ENCODE measurements around the gene GMPR.

The GMPR gene

GRCh38 chr6:16326971-16327776 is 88.8 kb downstream of the GMPR start:
- no peak overlapping the region for H3K4me3 ChIP-seq (ENCODE audit: insufficient read depth, low read length, poor library complexity, severe bottlenecking)
- H3K9me3 ChIP-seq (ENCODE audit: insufficient read depth, low read length), result no peaks in the 10 kb centered on the region
- H2AFZ ChIP-seq (ENCODE audit: low read depth, low read length, severe bottlenecking), result no peak overlapping the region
- no peaks in the 10 kb centered on the region for H4K20me1 ChIP-seq (ENCODE audit: low read depth, low read length)
- no peaks in the 10 kb centered on the region for H3K79me2 ChIP-seq (ENCODE audit: insufficient read depth, low read length)
- H3K36me3 ChIP-seq (ENCODE audit: low read length), result no peaks in the 10 kb centered on the region
- no peaks in the 10 kb centered on the region for H3K27me3 ChIP-seq (ENCODE audit: low read length)
- no peak overlapping the region for H3K9ac ChIP-seq (ENCODE audit: low read length)
- H3K27ac ChIP-seq (ENCODE audit: low read depth, low read length), result no peak overlapping the region
- no peaks in the 10 kb centered on the region for H3K9me2 ChIP-seq (replicated peaks; ENCODE audit: insufficient read depth, low read length)
- H3F3A ChIP-seq (ENCODE audit: insufficient read depth), result no peaks in the 10 kb centered on the region
- no peak overlapping the region for H3K4me2 ChIP-seq (ENCODE audit: low read depth, low read length, poor library complexity, severe bottlenecking)
- no peak for TF ChIP-seq CTCF (IDR thresholded peaks at IDR 0.05; ENCODE audit: insufficient read depth, low read length, poor library complexity, severe bottlenecking)
- no peak for TF ChIP-seq EZH2phosphoT487 (conservative IDR thresholded peaks at IDR 0.05; ENCODE audit: low read length)

- Histone ChIP-seq H3F3A (ENCODE audit: insufficient read depth) (no peaks in the 10 kb centered on the region), H3K9me3 (ENCODE audit: insufficient read depth, low read length) (no peaks in the 10 kb centered on the region), H3K79me2 (ENCODE audit: insufficient read depth, low read length) (no peaks in the 10 kb centered on the region), H3K4me2 (ENCODE audit: low read depth, low read length, poor library complexity, severe bottlenecking) (no peak overlapping the region), H4K20me1 (ENCODE audit: low read depth, low read length) (no peaks in the 10 kb centered on the region), H3K9ac (ENCODE audit: low read length) (no peak overlapping the region), H3K27ac (ENCODE audit: low read depth, low read length) (no peak overlapping the region), H3K4me3 (ENCODE audit: insufficient read depth, low read length, poor library complexity, severe bottlenecking) (no peak overlapping the region), H3K9me2 (replicated peaks; ENCODE audit: insufficient read depth, low read length) (no peaks in the 10 kb centered on the region), H3K36me3 (ENCODE audit: low read length) (no peaks in the 10 kb centered on the region), H3K27me3 (ENCODE audit: low read length) (no peaks in the 10 kb centered on the region), H2AFZ (ENCODE audit: low read depth, low read length, severe bottlenecking) (no peak overlapping the region)
- TF ChIP-seq EZH2phosphoT487 (conservative IDR thresholded peaks at IDR 0.05; ENCODE audit: low read length) (no peak), CTCF (IDR thresholded peaks at IDR 0.05; ENCODE audit: insufficient read depth, low read length, poor library complexity, severe bottlenecking) (no peak)
Observed at GRCh38 chr6:16327777-16328325, 89.5 kb downstream of the GMPR start.

- no peak overlapping the region for H2AFZ ChIP-seq (ENCODE audit: low read depth, low read length, severe bottlenecking)
- TF ChIP-seq EZH2phosphoT487 (conservative IDR thresholded peaks at IDR 0.05; ENCODE audit: low read length) (no peak), CTCF (IDR thresholded peaks at IDR 0.05; ENCODE audit: insufficient read depth, low read length, poor library complexity, severe bottlenecking) (no peak)
- H3K4me3 ChIP-seq (ENCODE audit: insufficient read depth, low read length, poor library complexity, severe bottlenecking), result no peak overlapping the region
- no peaks in the 10 kb centered on the region for H3F3A ChIP-seq (ENCODE audit: insufficient read depth)
- H3K27ac ChIP-seq (ENCODE audit: low read depth, low read length), result no peak overlapping the region
- no peaks in the 10 kb centered on the region for H3K9me2 ChIP-seq (replicated peaks; ENCODE audit: insufficient read depth, low read length)
- no peaks in the 10 kb centered on the region for H4K20me1 ChIP-seq (ENCODE audit: low read depth, low read length)
- H3K79me2 ChIP-seq (ENCODE audit: insufficient read depth, low read length), result no peaks in the 10 kb centered on the region
- H3K4me2 ChIP-seq (ENCODE audit: low read depth, low read length, poor library complexity, severe bottlenecking), result no peak overlapping the region
- no peaks in the 10 kb centered on the region for H3K9me3 ChIP-seq (ENCODE audit: insufficient read depth, low read length)
- no peaks in the 10 kb centered on the region for H3K36me3 ChIP-seq (ENCODE audit: low read length)
- H3K9ac ChIP-seq (ENCODE audit: low read length), result no peak overlapping the region
- H3K27me3 ChIP-seq (ENCODE audit: low read length), result no peaks in the 10 kb centered on the region
Observed at GRCh38 chr6:16329233-16329632, 90.8 kb downstream of the GMPR start.

All from SU-DHL-6 (cell line).